GM03348 (cell line): Measurements from ENCODE around the gene IFNE.
"Not testable (repeated sequence)": the region's sequence is repeated elsewhere in the genome, so short reads cannot be mapped to it uniquely, and the experiment has no call there.

Source experiments
- DNase-seq: peaks from one replicate; pipeline ENCODE4 v3.0.0; 2012; ENCODE audit warnings: low spot score

The IFNE gene

GRCh38 chr9:21491756-21492155 lies 9.6 kb upstream of the IFNE start:
- peak; percentile 22 for DNase-seq

GRCh38 chr9:21481470-21482056 lies 550 bp downstream of the IFNE start:
- no peak for DNase-seq

GRCh38 chr9:21479152-21479702 lies 2.9 kb downstream of the IFNE start:
- no peak for DNase-seq

- DNase-seq: no peak
Measured at GRCh38 chr9:21477466-21477865, 4.6 kb downstream of the IFNE start.

- no peak for DNase-seq
Measured at GRCh38 chr9:21473236-21473635, 8.9 kb downstream of the IFNE start.

GRCh38 chr9:21470126-21470525 lies 12.0 kb downstream of the IFNE start:
- DNase-seq: no peak

GRCh38 chr9:21465859-21466518 lies 16.1 kb downstream of the IFNE start:
- DNase-seq: peak; percentile 75

GRCh38 chr9:21465138-21465537 lies 17.0 kb downstream of the IFNE start:
- no peak for DNase-seq

GRCh38 chr9:21461377-21461776 lies 20.7 kb downstream of the IFNE start:
- DNase-seq: no peak

GRCh38 chr9:21455320-21455719 lies 26.8 kb downstream of the IFNE start:
- DNase-seq: peak; percentile 60

- peak; percentile 39 for DNase-seq
Measured at GRCh38 chr9:21454149-21454548, 28.0 kb downstream of the IFNE start.

- DNase-seq: no peak
Measured at GRCh38 chr9:21452681-21453080, 29.4 kb downstream of the IFNE start.

GRCh38 chr9:21450733-21451394 lies 31.2 kb downstream of the IFNE start:
- no peak for DNase-seq

GRCh38 chr9:21449312-21449711 lies 32.8 kb downstream of the IFNE start:
- not testable (repeated sequence) for DNase-seq

- no peak for DNase-seq
Measured at GRCh38 chr9:21443849-21444625, 38.1 kb downstream of the IFNE start.

- DNase-seq: no peak
Measured at GRCh38 chr9:21440139-21440538, 42.0 kb downstream of the IFNE start, which contains the start of gene IFNA1. TSS of gene IFNA1 (plus strand) at chr9:21440439. CDS start at chr9:21440508, 69 bp downstream.

GRCh38 chr9:21435015-21435383 lies 47.1 kb downstream of the IFNE start:
- not testable (repeated sequence) for DNase-seq

- peak; percentile 58 for DNase-seq
Measured at GRCh38 chr9:21434202-21435014, 47.7 kb downstream of the IFNE start.

GRCh38 chr9:21432672-21433425 lies 49.3 kb downstream of the IFNE start:
- DNase-seq: no peak
